ENCODE measurements around the gene ANKRD44. TPM values are rescaled to one million over a fixed set of nuclear protein-coding genes. Genes with fewer than 3 reads are reported as not detected.

ANKRD44 gene
- total and polyA plus RNA-seq, 7 donors = 0.35 to 9.3 (median 1.7) TPM

DNA sequence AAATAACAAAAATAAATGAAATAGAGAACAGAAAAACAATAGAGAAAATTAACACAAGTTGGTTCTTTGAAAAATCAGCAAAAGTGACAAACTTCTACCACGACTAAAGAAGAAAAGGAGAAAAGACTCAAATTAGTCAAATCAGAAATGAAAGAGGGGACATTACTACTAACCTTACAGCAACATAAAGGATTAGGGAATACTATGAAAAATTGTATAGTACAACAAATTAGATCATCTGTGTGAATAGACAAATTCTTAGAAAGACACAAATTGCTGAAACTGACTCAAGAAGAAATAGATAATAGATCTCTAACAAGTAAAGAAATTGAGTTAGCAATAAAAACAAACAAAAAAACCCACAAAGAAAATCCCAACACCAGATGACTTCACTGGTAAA is 335.6 kb downstream of the ANKRD44 start:
- WGBS, 3 donors = 84 to 90% (median 90%) methylated on average over 1 of the region's 1 CpG
- no peaks in the 10 kb centered on the region for H3K4me1 ChIP-seq
- H3K27ac ChIP-seq = no peak overlapping the region
- TF ChIP-seq CTCF (IDR thresholded peaks at IDR 0.05) = no peak
- intact Hi-C loops (cut with DNase I) = no loop called here
- H3K36me3 ChIP-seq (ENCODE audit: insufficient read depth in 1 of 2, low read depth in 1 of 2) = no peaks in the 10 kb centered on the region
- H3K9me3 ChIP-seq = no peaks in the 10 kb centered on the region
- ATAC-seq (no peak), DNase-seq (no peak)
- H3K4me3 ChIP-seq = no peak overlapping the region
- H3K27me3 ChIP-seq (ENCODE audit: insufficient read depth in 3 of 3, low read length in 2 of 3) = no peaks in the 10 kb centered on the region

GRCh38 chr2:196971574-196972279 is 338.9 kb downstream of the ANKRD44 start:
- 62 to 72% (median 68%) methylated on average over 3 of the region's 3 CpGs for WGBS, 3 donors
- H3K4me3 ChIP-seq = no peak overlapping the region
- intact Hi-C loops (cut with DNase I) = no loop called here
- no peaks in the 10 kb centered on the region for H3K4me1 ChIP-seq
- H3K36me3 ChIP-seq (ENCODE audit: insufficient read depth in 1 of 2, low read depth in 1 of 2) = no peaks in the 10 kb centered on the region
- no peak overlapping the region for H3K27ac ChIP-seq
- no peak for DNase-seq
- TF ChIP-seq CTCF (IDR thresholded peaks at IDR 0.05) = no peak
- no peak for ATAC-seq
- no peaks in the 10 kb centered on the region for H3K27me3 ChIP-seq (ENCODE audit: insufficient read depth in 3 of 3, low read length in 2 of 3)
- H3K9me3 ChIP-seq = no peaks in the 10 kb centered on the region

GRCh38 chr2:196970099-196970498 is 340.5 kb downstream of the ANKRD44 start:
- WGBS, 3 donors = 27 to 47% (median 33%) methylated on average over 4 of the region's 4 CpGs
- no peak for TF ChIP-seq CTCF (IDR thresholded peaks at IDR 0.05)
- no peaks in the 10 kb centered on the region for H3K4me1 ChIP-seq
- no peak overlapping the region for H3K27ac ChIP-seq
- no peaks in the 10 kb centered on the region for H3K9me3 ChIP-seq
- ATAC-seq = no peak
- no peaks in the 10 kb centered on the region for H3K27me3 ChIP-seq (ENCODE audit: insufficient read depth in 3 of 3, low read length in 2 of 3)
- DNase-seq = no peak
- intact Hi-C loops (cut with DNase I) = no loop called here
- no peak overlapping the region for H3K4me3 ChIP-seq
- H3K36me3 ChIP-seq (ENCODE audit: insufficient read depth in 1 of 2, low read depth in 1 of 2) = no peaks in the 10 kb centered on the region

GRCh38 chr2:196968516-196968915 is 342.1 kb downstream of the ANKRD44 start:
- Histone ChIP-seq H3K36me3 (ENCODE audit: insufficient read depth in 1 of 2, low read depth in 1 of 2) (no peaks in the 10 kb centered on the region), H3K27ac (no peak overlapping the region), H3K4me1 (no peaks in the 10 kb centered on the region), H3K4me3 (no peak overlapping the region), H3K9me3 (no peaks in the 10 kb centered on the region), H3K27me3 (ENCODE audit: insufficient read depth in 3 of 3, low read length in 2 of 3) (no peaks in the 10 kb centered on the region)
- intact Hi-C loops (cut with DNase I) = no loop called here
- TF ChIP-seq CTCF (IDR thresholded peaks at IDR 0.05) = no peak
- 88 to 100% (median 92%) methylated on average over 1 of the region's 1 CpG for WGBS, 3 donors
- DNase-seq = no peak
- no peak for ATAC-seq

- intact Hi-C loops (cut with DNase I) = no loop called here
- no peak overlapping the region for H3K4me3 ChIP-seq
- H3K27me3 ChIP-seq (ENCODE audit: insufficient read depth in 3 of 3, low read length in 2 of 3) = no peaks in the 10 kb centered on the region
- 75 to 81% (median 79%) methylated on average over 3 of the region's 3 CpGs for WGBS, 3 donors
- ATAC-seq (no peak), DNase-seq (no peak)
- no peaks in the 10 kb centered on the region for H3K36me3 ChIP-seq (ENCODE audit: insufficient read depth in 1 of 2, low read depth in 1 of 2)
- no peaks in the 10 kb centered on the region for H3K4me1 ChIP-seq
- no peak overlapping the region for H3K27ac ChIP-seq
- H3K9me3 ChIP-seq = no peaks in the 10 kb centered on the region
- no peak for TF ChIP-seq CTCF (IDR thresholded peaks at IDR 0.05)
Observed at GRCh38 chr2:196967775-196968174, 342.8 kb downstream of the ANKRD44 start.
